ENCODE data around the gene PLCD3. TPM values are rescaled to one million over a fixed set of nuclear protein-coding genes. Genes with fewer than 3 reads are reported as not detected.

Gene PLCD3
- total and polyA plus RNA-seq, 8 donors: 7.6 to 215 (median 42.1) TPM

DNA sequence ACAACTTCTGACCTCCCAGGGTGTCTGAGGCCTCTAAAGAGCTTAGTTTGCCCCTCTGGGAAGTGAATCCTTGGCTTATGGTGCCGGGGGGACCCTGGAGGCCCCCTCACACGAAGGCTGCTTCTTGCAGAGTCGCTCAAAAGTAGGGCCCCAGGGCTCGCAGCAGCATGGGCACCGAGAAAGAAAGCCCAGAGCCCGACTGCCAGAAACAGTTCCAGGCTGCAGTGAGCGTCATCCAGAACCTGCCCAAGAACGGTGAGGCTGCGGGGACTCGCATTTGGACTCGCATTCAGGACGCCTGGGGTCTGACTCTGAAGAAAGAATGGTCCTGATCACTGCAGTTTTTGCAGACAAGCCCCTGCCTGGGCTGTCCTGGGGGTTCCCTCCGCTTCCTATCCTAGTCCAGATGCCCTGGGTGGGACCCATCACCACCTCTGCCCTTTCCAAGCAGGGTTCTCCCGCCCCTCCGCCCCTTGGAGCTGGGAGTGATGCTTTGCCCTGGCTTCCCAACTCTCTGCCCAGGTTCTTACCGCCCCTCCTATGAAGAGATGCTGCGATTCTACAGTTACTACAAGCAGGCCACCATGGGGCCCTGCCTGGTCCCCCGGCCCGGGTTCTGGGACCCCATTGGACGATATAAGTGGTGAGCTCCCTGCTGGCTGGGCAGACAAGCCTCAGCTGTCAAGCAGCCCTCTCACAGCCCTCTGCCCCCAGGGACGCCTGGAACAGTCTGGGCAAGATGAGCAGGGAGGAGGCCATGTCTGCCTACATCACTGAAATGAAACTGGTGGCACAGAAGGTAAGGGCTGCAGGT is 3.9 kb upstream of the PLCD3 start:
- Histone ChIP-seq H3K27ac (peak overlapping the region; percentile 84 to 93 (median 89)), H3K9me3 (no peaks in the 10 kb centered on the region), H3K4me1 (peaks cover 19 to 49% (median 41%) of the 10 kb centered on the region in 4 donors), H3K4me3 (peak overlapping the region; percentile 61 to 78 (median 70)), H3K27me3 (no peaks in the 10 kb centered on the region), H3K36me3 (peaks cover 0 to 22% (median 10%) of the 10 kb centered on the region in 4 donors)
- 42 to 69% (median 45%) methylated on average over 8 to 21 of the region's 21 CpGs for WGBS, 5 donors
- intact Hi-C loops (cut with DNase I; ENCODE audit: low total_unique reads): loop anchor here (5.0 kb wide), 1 partner anchor 61 kb away; no protein-coding TSS in a partner anchor
- TF ChIP-seq EP300 (IDR thresholded peaks at IDR 0.05) (no peak), POLR2A (IDR thresholded peaks at IDR 0.05) (no peak), POLR2AphosphoS5 (IDR thresholded peaks at IDR 0.05) (no peak), CTCF (IDR thresholded peaks at IDR 0.05) (no peak)
- no peak for DNase-seq

- 5 to 9% (median 5%) methylated on average over 25 to 40 of the region's 40 CpGs for WGBS, 5 donors
- H3K9me3 ChIP-seq: no peaks in the 10 kb centered on the region
- H3K36me3 ChIP-seq: peaks cover 0 to 22% (median 10%) of the 10 kb centered on the region in 4 donors
- peak; percentile 70 to 94 (median 72) for TF ChIP-seq POLR2AphosphoS5 (IDR thresholded peaks at IDR 0.05)
- TF ChIP-seq CTCF (IDR thresholded peaks at IDR 0.05): peak in 6 of 7 experiments; percentile 96 to 100 (median 100)
- TF ChIP-seq POLR2A (IDR thresholded peaks at IDR 0.05): no peak
- no peak for TF ChIP-seq EP300 (IDR thresholded peaks at IDR 0.05)
- intact Hi-C loops (cut with DNase I; ENCODE audit: low total_unique reads): loop anchor here (5.0 kb wide), 1 partner anchor 62 kb away; no protein-coding TSS in a partner anchor
- H3K27ac ChIP-seq: peak within 1 kb of the TSS; percentile 84 to 93 (median 89)
- DNase-seq: peak; percentile 97 to 98
- peaks cover 27 to 57% (median 49%) of the 10 kb centered on the region in 4 donors for H3K4me1 ChIP-seq
- H3K4me3 ChIP-seq: peak within 1 kb of the TSS; percentile 61 to 78 (median 70)
- H3K27me3 ChIP-seq: no peaks in the 10 kb centered on the region
These were observed 3.1 kb upstream of the PLCD3 start, which contains the start of gene ACBD4 for GRCh38 chr17:45135192-45135977. ACBD4 (plus strand) TSS chr17:45135687; CDS start chr17:45136145, 458 bp downstream.

GRCh38 chr17:45132572-45133463 is 503 bp upstream of the PLCD3 start:
- TF ChIP-seq POLR2AphosphoS5 (IDR thresholded peaks at IDR 0.05) (peak in 2 of 3 donors; percentile 65 to 82), POLR2A (IDR thresholded peaks at IDR 0.05) (no peak), EP300 (IDR thresholded peaks at IDR 0.05) (no peak), CTCF (IDR thresholded peaks at IDR 0.05) (peak in 5 of 7 experiments; percentile 73 to 92 (median 82))
- WGBS, 5 donors: 0 to 1% (median 0%) methylated on average over 30 to 71 of the region's 71 CpGs
- Histone ChIP-seq H3K27ac (peak overlapping the region; percentile 95 to 99 (median 98)), H3K36me3 (peaks cover 0 to 2% (median under 1%) of the 10 kb centered on the region in 4 donors), H3K9me3 (no peaks in the 10 kb centered on the region), H3K27me3 (no peaks in the 10 kb centered on the region), H3K4me1 (peaks cover 53 to 81% (median 72%) of the 10 kb centered on the region in 4 donors), H3K4me3 (peak overlapping the region; percentile 88 to 94 (median 92))
- peak; percentile 89 to 93 for DNase-seq
- intact Hi-C loops (cut with DNase I; ENCODE audit: low total_unique reads): no loop called here
